ENCODE data around the gene PRSS2.

DNA sequence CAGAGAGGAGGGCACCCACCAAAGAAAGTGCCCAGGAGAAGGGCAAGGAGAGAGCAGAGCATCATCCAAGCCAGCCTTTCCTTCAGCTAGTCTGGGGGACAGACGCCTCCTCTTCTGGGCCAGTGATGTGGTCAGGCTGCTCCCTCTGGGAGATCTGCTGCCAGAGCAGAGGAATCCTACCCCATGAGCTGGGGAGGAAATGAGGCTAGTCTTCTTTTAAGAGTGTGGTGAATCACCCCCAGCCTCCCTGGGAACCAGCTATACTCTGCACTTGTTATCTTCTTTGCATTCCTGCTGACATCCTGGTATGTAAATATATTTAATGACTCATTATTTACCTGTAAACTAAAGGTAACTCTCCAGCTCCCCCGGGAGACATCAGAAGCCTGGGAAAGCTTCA, 42.5 kb downstream of the PRSS2 start:
- TF ChIP-seq FOXK2 (conservative IDR thresholded peaks at IDR 0.05 in 1 of 2, IDR thresholded peaks at IDR 0.05 in 1 of 2; ENCODE audit: low read depth in 2 of 2) (no peak), HCFC1 (IDR thresholded peaks at IDR 0.05; ENCODE audit: low read depth, low read length) (no peak), CREM (IDR thresholded peaks at IDR 0.05; ENCODE audit: low read depth) (no peak), BRD4 (IDR thresholded peaks at IDR 0.05) (no peak), PPARD (CRISPR knock-in tag; IDR thresholded peaks at IDR 0.05) (no peak), ZNF785 (CRISPR knock-in tag; IDR thresholded peaks at IDR 0.05) (no peak), POLR2AphosphoS5 (IDR thresholded peaks at IDR 0.05; ENCODE audit: control insufficient read depth, insufficient read depth, low read depth, low read length) (no peak), ATF6 (CRISPR knock-in tag; IDR thresholded peaks at IDR 0.05) (no peak), POLR2AphosphoS2 (IDR thresholded peaks at IDR 0.05; ENCODE audit: low read length) (no peak)
- TF ChIP-seq, protein P1, sequence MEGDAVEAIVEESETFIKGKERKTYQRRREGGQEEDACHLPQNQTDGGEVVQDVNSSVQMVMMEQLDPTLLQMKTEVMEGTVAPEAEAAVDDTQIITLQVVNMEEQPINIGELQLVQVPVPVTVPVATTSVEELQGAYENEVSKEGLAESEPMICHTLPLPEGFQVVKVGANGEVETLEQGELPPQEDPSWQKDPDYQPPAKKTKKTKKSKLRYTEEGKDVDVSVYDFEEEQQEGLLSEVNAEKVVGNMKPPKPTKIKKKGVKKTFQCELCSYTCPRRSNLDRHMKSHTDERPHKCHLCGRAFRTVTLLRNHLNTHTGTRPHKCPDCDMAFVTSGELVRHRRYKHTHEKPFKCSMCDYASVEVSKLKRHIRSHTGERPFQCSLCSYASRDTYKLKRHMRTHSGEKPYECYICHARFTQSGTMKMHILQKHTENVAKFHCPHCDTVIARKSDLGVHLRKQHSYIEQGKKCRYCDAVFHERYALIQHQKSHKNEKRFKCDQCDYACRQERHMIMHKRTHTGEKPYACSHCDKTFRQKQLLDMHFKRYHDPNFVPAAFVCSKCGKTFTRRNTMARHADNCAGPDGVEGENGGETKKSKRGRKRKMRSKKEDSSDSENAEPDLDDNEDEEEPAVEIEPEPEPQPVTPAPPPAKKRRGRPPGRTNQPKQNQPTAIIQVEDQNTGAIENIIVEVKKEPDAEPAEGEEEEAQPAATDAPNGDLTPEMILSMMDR (IDR thresholded peaks at IDR 0.05 in 2 of 3, conservative IDR thresholded peaks at IDR 0.05 in 1 of 3; ENCODE audit: insufficient read depth in 2 of 3, low read depth in 1 of 3, low read length in 3 of 3), result no peak
- TF ChIP-seq, protein P2, sequence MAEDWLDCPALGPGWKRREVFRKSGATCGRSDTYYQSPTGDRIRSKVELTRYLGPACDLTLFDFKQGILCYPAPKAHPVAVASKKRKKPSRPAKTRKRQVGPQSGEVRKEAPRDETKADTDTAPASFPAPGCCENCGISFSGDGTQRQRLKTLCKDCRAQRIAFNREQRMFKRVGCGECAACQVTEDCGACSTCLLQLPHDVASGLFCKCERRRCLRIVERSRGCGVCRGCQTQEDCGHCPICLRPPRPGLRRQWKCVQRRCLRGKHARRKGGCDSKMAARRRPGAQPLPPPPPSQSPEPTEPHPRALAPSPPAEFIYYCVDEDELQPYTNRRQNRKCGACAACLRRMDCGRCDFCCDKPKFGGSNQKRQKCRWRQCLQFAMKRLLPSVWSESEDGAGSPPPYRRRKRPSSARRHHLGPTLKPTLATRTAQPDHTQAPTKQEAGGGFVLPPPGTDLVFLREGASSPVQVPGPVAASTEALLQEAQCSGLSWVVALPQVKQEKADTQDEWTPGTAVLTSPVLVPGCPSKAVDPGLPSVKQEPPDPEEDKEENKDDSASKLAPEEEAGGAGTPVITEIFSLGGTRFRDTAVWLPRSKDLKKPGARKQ (CRISPR knock-in tag; IDR thresholded peaks at IDR 0.05), result no peak

All from K562 (cell line).